Activated CD8-positive, alpha-beta T cell treated with anti-CD3 and anti-CD28 coated beads, Interleukin-2, amount 10 ng/mL, durations not matched to agents 7 days and 5 days (primary cell): Measurements from ENCODE around the gene CARD10. TPM values are rescaled to one million over a fixed set of nuclear protein-coding genes. Genes with fewer than 3 reads are reported as not detected.

ENCODE experiments used
- ATAC-seq: fragments of 150-1000 bp; cut with Tn5 transposase; one replicate; pipeline ENCODE4 v1.10.0; 2021; ENCODE audit warnings: moderate library complexity
- CTCF ChIA-PET: fragments of 350-600 bp; sonication (Branson Sonifier 250); formaldehyde crosslinking; loops from one replicate; lab custom pipeline; 2021; ENCODE audit warnings: antibody characterized with exemption; lab: Charles Lee
- POLR2A ChIA-PET: fragments of 350-600 bp; sonication (Branson Sonifier 250); formaldehyde crosslinking; loops from one replicate; lab custom pipeline; 2021; ENCODE audit warnings: antibody characterized with exemption; lab: Charles Lee
- DNase-seq: peaks from one replicate; pipeline ENCODE4 v3.0.0-alpha.2; 2020
- H3K27ac Mint-ChIP-seq: one replicate; pipeline ENCODE4 v1.8.0; 2021; ENCODE audit warnings: mild to moderate bottlenecking, mixed read lengths
- H3K27me3 Mint-ChIP-seq: one replicate; pipeline ENCODE4 v1.8.0; 2021; ENCODE audit warnings: low read depth, mixed read lengths
- H3K36me3 Mint-ChIP-seq: one replicate; pipeline ENCODE4 v1.8.0; 2021; ENCODE audit warnings: low read depth, mixed read lengths
- H3K4me1 Mint-ChIP-seq: one replicate; pipeline ENCODE4 v1.8.0; 2021; ENCODE audit warnings: low read depth, mixed read lengths
- H3K4me3 Mint-ChIP-seq: one replicate; pipeline ENCODE4 v1.8.0; 2021; ENCODE audit warnings: mild to moderate bottlenecking, mixed read lengths
- H3K9me3 Mint-ChIP-seq: one replicate; pipeline ENCODE4 v1.8.0; 2022; ENCODE audit warnings: mixed read lengths; ENCODE audit not compliant: insufficient read depth
- total RNA-seq, 2 experiments: library from RNA; stranded (reverse); gene quantifications; one replicate each; pipeline ENCODE4 v1.2.3, GENCODE V29; 2021

The CARD10 gene
- total RNA-seq, 2 experiments from 2014 or later = 0.31 TPM; not detected in 1

DNA sequence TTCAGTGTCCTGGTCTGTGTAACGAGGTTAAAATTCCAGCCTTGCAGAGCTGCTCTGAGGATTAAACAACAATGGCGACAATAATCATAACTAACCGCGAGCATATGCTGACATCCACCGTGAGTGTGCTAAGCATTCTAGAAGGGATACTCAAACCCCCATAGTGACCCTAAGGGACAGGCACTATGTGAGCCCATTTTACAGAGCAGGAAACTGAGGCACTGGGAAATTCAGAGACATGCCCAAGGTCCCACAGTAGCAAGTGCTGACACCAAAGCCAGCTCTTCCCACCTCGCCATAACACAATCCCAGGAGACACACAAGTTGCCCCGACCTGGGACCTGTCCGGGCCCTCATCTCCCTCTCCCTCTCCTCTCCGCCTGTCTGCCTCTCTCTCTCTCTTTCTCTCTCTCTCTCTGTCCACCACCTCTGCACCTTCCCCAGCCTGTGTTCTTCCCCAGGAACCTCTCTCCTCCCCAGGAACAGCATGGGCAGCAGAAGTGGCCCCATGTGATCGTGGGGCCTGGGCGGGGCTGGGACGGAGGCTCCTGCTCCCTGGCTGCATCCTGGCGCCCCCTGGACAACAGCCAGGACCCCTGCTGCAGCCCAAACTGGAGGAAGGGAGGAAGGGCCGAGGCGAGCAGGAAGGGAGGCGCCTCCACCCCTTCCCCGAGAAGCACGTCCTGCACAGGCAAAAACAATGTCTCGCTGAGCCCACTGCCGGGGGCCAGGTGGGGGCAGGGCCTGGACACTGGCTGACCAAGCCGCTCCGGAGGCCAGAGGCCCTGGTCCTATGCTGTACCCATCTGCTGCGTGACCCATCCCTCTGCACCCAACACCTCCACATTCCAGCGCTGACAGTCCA is 18.2 kb downstream of the CARD10 start:
- DNase-seq = no peak
- ChIA-PET CTCF (interaction anchor here (1.0 to 6.3 kb wide), 3 partner anchors 11 to 28 kb away, joined by 3 to 44 read pairs (median 8); no protein-coding TSS in a partner anchor), POLR2A (interaction anchor here (0.7 kb wide), 1 partner anchor 197 kb away, joined by 3 read pairs; no protein-coding TSS in a partner anchor)
- ATAC-seq = no peak
- Mint-ChIP-seq H3K4me1 (peaks cover 19% of the 10 kb centered on the region), H3K27ac (no peak overlapping the region), H3K27me3 (peaks cover 6% of the 10 kb centered on the region), H3K9me3 (no peaks in the 10 kb centered on the region), H3K36me3 (no peaks in the 10 kb centered on the region), H3K4me3 (no peak overlapping the region)

DNA sequence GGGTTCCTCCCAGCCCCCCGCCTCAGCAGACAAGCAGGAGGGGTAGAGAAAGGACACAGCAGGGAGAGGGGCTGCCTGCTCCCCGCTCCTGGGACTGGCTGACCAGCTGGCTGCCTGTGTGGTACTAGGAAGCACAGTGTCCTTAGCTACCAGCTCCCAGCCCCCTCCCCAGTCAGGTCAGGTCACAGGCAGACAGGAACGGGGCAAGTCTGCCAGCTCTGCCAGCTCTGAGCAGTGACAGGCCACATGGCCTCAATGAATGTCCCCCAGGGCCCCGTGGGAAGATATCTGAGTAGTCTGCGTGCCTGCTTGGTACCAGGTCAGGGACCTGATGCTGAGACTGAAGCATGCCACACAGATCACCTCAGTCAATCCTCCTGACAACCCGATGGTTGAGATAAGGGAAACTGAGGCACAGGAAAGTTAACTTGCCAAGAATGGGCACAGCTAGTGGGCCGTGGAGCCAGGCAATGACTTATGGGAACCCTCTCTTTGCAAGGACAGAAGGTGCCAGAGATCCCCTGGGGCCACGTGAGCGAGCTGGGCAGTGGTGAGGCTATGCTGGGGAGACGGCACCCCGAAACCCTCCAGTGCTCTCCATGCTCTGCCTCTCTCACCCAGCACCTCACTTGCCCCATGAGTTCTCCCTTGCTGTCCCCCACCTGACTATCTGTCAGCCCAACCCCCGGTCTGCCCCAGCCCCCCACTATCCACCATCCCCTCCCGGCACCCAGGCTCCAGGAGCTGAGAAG is 19.2 kb downstream of the CARD10 start:
- Mint-ChIP-seq H3K36me3 (no peaks in the 10 kb centered on the region), H3K9me3 (no peaks in the 10 kb centered on the region), H3K4me1 (peaks cover 19% of the 10 kb centered on the region), H3K27me3 (peaks cover 6% of the 10 kb centered on the region), H3K27ac (no peak overlapping the region), H3K4me3 (no peak overlapping the region)
- no peak for DNase-seq
- no peak for ATAC-seq
- CTCF ChIA-PET = interaction anchor here (1.0 to 6.3 kb wide), 5 partner anchors 12 to 92 kb away, joined by 3 to 44 read pairs (median 5); no protein-coding TSS in a partner anchor
- POLR2A ChIA-PET = no interaction called here

DNA sequence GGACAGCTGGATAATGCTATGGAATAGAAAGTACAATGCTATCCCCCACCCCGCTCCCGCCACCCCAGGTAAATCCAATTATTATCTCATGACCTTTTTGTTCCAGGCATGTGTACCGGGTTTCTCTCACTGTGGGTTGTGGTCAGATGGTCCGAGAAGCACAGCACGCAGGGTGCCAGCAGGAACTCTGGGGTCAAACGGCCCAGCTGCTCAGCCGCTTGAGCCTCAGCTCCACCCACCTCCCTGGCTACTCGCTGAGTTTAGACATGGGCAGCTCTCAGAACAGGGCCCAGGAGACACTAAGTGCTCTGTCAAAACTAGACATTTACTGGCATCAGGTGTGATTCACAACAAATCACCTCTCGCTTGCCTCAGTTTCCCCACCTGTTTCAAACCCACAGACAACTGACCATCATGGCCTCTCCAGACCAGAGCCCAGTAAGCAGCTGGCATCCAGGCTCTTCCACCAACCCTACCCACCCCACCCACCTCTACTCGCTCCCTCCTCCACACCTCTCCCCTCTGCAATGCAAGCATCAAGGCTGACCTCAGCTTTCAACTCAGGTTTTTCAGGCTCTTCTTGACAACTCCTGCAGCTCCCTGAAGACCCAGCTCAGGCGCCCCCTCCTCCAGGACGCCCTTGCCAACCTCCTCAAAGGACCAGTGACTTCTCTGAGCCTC is 20.0 kb downstream of the CARD10 start:
- ChIA-PET POLR2A (no interaction called here), CTCF (interaction anchor here (0.9 to 6.3 kb wide), 7 partner anchors 8 to 93 kb away, joined by 3 to 44 read pairs (median 8); partner anchors contain the start of gene MFNG)
- no peaks in the 10 kb centered on the region for H3K9me3 Mint-ChIP-seq
- DNase-seq (no peak), ATAC-seq (no peak)
- H3K4me3 Mint-ChIP-seq = no peak overlapping the region
- peaks cover 6% of the 10 kb centered on the region for H3K27me3 Mint-ChIP-seq
- H3K36me3 Mint-ChIP-seq = no peaks in the 10 kb centered on the region
- peaks cover 19% of the 10 kb centered on the region for H3K4me1 Mint-ChIP-seq
- H3K27ac Mint-ChIP-seq = no peak overlapping the region

DNA sequence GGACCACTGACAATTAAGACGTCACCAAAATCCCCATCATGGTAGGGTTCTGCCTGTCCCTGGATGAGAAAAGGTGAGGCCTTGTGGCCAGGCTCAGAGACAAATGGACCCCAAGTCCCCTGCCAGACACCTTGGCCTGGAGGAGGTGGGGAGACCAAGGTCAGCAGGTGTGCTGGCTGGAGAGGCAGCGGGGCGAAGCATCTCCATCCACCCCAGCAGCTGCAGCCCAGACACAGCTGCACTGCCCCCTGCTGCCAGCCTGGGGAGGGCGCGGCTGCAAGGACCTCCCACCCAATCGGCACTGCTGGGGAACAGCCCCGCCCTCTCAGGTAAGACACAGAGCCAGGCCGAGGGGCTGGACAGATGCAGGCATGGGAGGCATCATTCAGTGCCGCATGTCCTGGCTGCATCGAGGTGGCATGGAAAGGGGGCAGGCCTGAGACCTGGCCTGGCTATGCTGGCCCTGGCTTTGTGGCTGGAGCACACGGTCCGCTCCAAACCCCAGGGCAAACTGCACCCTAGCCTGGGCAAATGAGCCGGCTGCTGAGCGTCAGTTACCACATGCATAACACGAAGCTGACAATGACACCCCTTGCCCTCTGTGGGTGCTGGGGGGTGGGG is 20.8 kb downstream of the CARD10 start:
- ATAC-seq = peak; percentile 94
- Mint-ChIP-seq H3K9me3 (no peaks in the 10 kb centered on the region), H3K27me3 (peaks cover 6% of the 10 kb centered on the region), H3K27ac (no peak overlapping the region), H3K4me1 (peaks cover 21% of the 10 kb centered on the region), H3K36me3 (no peaks in the 10 kb centered on the region), H3K4me3 (no peak overlapping the region)
- ChIA-PET POLR2A (no interaction called here), CTCF (interaction anchor here (0.9 to 6.3 kb wide), 9 partner anchors 9 to 111 kb away, joined by 3 to 44 read pairs (median 5); partner anchors contain the start of genes GGA1 and MFNG)
- peak; percentile 80 for DNase-seq

- Mint-ChIP-seq H3K27ac (no peak overlapping the region), H3K36me3 (no peaks in the 10 kb centered on the region), H3K27me3 (peaks cover 6% of the 10 kb centered on the region), H3K4me1 (peaks cover 25% of the 10 kb centered on the region), H3K9me3 (no peaks in the 10 kb centered on the region), H3K4me3 (no peak overlapping the region)
- POLR2A ChIA-PET = interaction anchor here (0.8 kb wide), 2 partner anchors 11 kb away, joined by 3 to 4 read pairs; partner anchors contain the start of gene MFNG
- CTCF ChIA-PET = interaction anchor here (0.9 to 6.3 kb wide), 6 partner anchors 10 to 112 kb away, joined by 3 to 44 read pairs (median 3); partner anchors contain the start of genes CARD10, GGA1 and MFNG
- ATAC-seq = no peak
- no peak for DNase-seq
Observed at GRCh38 chr22:37497062-37497599, 22.1 kb downstream of the CARD10 start.

GRCh38 chr22:37496651-37497050 is 22.6 kb downstream of the CARD10 start:
- H3K4me1 Mint-ChIP-seq = peaks cover 22% of the 10 kb centered on the region
- ATAC-seq (no peak), DNase-seq (no peak)
- H3K27me3 Mint-ChIP-seq = peaks cover 6% of the 10 kb centered on the region
- no peak overlapping the region for H3K4me3 Mint-ChIP-seq
- H3K27ac Mint-ChIP-seq = no peak overlapping the region
- no peaks in the 10 kb centered on the region for H3K9me3 Mint-ChIP-seq
- H3K36me3 Mint-ChIP-seq = no peaks in the 10 kb centered on the region
- ChIA-PET POLR2A (interaction anchor here (0.8 kb wide), 1 partner anchor 11 kb away, joined by 4 read pairs; the partner anchor contains the start of gene MFNG), CTCF (interaction anchor here (0.9 to 6.3 kb wide), 3 partner anchors 10 to 24 kb away, joined by 3 to 44 read pairs (median 3); partner anchors contain the start of gene CARD10)

- DNase-seq (no peak), ATAC-seq (no peak)
- POLR2A ChIA-PET = no interaction called here
- Mint-ChIP-seq H3K27me3 (peaks cover 2% of the 10 kb centered on the region), H3K36me3 (no peaks in the 10 kb centered on the region), H3K4me3 (no peak overlapping the region), H3K9me3 (no peaks in the 10 kb centered on the region), H3K4me1 (peaks cover 33% of the 10 kb centered on the region), H3K27ac (no peak overlapping the region)
- CTCF ChIA-PET = interaction anchor here (1.2 to 1.3 kb wide), 2 partner anchors 8 to 21 kb away, joined by 4 read pairs; no protein-coding TSS in a partner anchor
Observed at GRCh38 chr22:37493979-37494378, 25.2 kb downstream of the CARD10 start.

DNA sequence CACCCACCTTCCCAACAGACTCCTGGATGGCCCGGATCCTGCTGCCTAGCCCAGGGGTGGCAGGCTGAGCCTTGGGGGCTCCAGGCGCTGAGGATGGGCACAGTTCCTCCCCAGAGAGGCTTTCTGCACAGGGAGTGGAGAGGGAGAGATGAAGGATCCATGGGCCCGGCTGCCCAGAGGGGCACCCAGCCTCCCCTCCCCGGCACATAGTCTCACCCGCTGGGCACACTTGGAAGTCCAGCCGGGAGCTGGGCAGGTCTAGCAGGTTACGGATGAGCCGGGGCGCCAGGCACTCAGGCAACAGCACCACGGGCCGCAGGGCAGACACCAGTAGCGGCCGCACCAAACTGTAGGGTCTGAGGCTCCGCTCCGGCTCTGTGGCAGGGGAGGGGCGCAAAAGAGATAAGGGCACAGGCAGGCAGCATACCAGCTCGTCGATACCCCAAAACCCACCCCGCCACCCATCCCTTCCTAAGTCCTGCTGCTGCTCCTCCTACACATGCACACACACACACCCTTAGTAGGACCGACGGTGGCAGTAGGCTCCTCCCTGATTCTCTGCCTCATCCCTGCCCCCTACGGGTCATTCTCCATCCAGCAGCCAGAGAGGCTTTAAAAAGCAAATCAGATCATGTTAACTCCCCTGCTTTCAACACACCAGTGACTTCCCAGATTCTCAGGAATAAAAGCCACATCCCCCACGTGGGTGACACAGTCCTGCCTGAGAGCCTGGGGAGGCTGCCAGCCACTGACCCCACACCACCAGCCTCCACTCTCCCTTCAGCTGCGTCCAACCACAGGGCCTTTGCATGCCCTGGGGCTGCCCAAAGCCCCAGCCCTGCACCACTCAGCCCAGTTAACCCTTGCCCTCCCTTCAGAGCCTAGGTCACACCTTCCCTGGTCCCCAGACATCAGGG is 26.5 kb downstream of the CARD10 start:
- CTCF ChIA-PET = interaction anchor here (1.0 to 1.3 kb wide), 3 partner anchors 9 to 20 kb away, joined by 4 to 5 read pairs (median 4); no protein-coding TSS in a partner anchor
- ATAC-seq = peak; percentile 77
- H3K27me3 Mint-ChIP-seq = peaks cover under 1% of the 10 kb centered on the region
- no peaks in the 10 kb centered on the region for H3K36me3 Mint-ChIP-seq
- H3K4me1 Mint-ChIP-seq = peaks cover 43% of the 10 kb centered on the region
- no peak overlapping the region for H3K4me3 Mint-ChIP-seq
- peak overlapping the region; percentile 55 for H3K27ac Mint-ChIP-seq
- POLR2A ChIA-PET = no interaction called here
- DNase-seq = peak; percentile 76
- no peaks in the 10 kb centered on the region for H3K9me3 Mint-ChIP-seq

DNA sequence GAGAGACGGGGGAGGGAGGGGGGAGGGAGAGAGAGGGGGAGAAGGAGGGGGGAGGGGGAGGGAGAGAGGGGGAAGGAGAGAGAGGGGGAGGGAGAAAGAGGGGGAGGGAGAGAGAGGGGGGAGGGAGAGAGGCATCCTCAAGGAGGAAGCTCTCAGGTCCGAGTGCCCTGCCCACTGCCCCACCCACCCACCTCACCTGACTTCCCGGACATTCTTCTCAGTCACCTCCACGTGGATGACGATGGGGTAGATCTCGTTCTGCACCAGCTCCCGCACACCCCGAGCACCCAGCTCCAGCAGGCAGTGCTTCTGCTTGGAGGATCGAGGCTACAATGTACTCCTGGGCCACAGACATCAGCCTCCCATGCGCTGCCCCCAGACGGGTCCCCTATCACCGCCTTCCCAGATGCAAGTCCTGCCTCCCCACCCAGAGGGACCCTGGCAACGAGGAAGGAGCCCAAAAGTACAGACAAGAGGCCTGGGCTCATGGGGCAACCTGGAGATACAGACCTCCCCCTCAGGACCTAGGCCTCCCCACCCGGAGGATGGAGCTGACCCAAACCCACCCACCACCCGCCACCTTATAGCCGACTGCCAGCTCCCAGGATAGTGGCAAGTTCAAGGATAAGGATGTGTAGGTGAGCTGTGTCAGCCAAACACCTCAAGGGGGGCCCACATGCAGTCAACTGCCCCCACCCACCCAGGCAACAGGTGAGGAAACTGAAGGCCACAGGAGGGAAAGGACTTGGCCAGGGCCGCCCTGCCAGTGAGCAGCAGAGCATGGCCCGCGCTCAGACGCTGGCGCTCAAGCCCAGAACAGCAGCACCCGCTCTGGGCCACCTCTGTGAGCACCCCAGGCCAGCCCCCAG is 27.4 kb downstream of the CARD10 start:
- ChIA-PET POLR2A (no interaction called here), CTCF (interaction anchor here (1.0 kb wide), 1 partner anchor 19 kb away, joined by 5 read pairs; no protein-coding TSS in a partner anchor)
- Mint-ChIP-seq H3K4me3 (no peak overlapping the region), H3K4me1 (peaks cover 52% of the 10 kb centered on the region), H3K27ac (no peak overlapping the region), H3K27me3 (no peaks in the 10 kb centered on the region), H3K36me3 (no peaks in the 10 kb centered on the region), H3K9me3 (no peaks in the 10 kb centered on the region)
- DNase-seq (no peak), ATAC-seq (no peak)
